Mesenchymal stem cell (in vitro differentiated cells and primary cell): ENCODE data around the gene CMTR1.

Source experiments
- DNase-seq: peaks from one replicate; pipeline ENCODE4 v3.0.0-alpha.2; 2013
- H2AFZ ChIP-seq: one replicate; pipeline ENCODE4 v1.6.1; 2013; ENCODE audit warnings: low read depth, mild to moderate bottlenecking, control low read depth, inconsistent platforms, low read length, moderate library complexity
- H2AK5ac ChIP-seq: 2 replicates; pipeline ENCODE4 v1.6.1; 2013; ENCODE audit warnings: low read length, moderate library complexity, mild to moderate bottlenecking, inconsistent platforms; ENCODE audit not compliant: severe bottlenecking
- H2BK120ac ChIP-seq: one replicate; pipeline ENCODE4 v1.6.1; 2013; ENCODE audit warnings: low read depth, mild to moderate bottlenecking, inconsistent platforms, low read length, moderate library complexity
- H2BK12ac ChIP-seq, 2 experiments: one replicate each; pipeline ENCODE4 v1.6.1; 2013; ENCODE audit warnings: inconsistent platforms in 2 of 2, low read length in 2 of 2, mild to moderate bottlenecking in 2 of 2, moderate library complexity in 2 of 2, control low read depth in 1 of 2
- H2BK15ac ChIP-seq: one replicate; pipeline ENCODE4 v1.6.1; 2013; ENCODE audit warnings: mild to moderate bottlenecking, low read depth, inconsistent platforms; ENCODE audit not compliant: poor library complexity, severe bottlenecking
- H2BK5ac ChIP-seq: 2 replicates; pipeline ENCODE4 v1.6.1; 2013; ENCODE audit warnings: low read depth, mild to moderate bottlenecking, low read length, control low read depth, inconsistent platforms; ENCODE audit not compliant: poor library complexity, severe bottlenecking
- H3K14ac ChIP-seq, 2 experiments: one replicate each; pipeline ENCODE4 v1.6.1; 2013; ENCODE audit warnings: inconsistent platforms in 2 of 2, low read length in 2 of 2, control low read depth in 1 of 2, mild to moderate bottlenecking in 1 of 2, moderate library complexity in 1 of 2
- H3K18ac ChIP-seq, 2 experiments: one replicate each; pipeline ENCODE4 v1.6.1; 2013; ENCODE audit warnings: inconsistent platforms in 2 of 2, low read length in 2 of 2, control low read depth in 1 of 2, low read depth in 1 of 2, mild to moderate bottlenecking in 1 of 2
- H3K23ac ChIP-seq, 2 experiments: one replicate each; pipeline ENCODE4 v1.6.1; 2013; ENCODE audit warnings: inconsistent platforms in 2 of 2, low read length in 2 of 2, mild to moderate bottlenecking in 2 of 2, moderate library complexity in 2 of 2, control low read depth in 1 of 2
- H3K27ac ChIP-seq: 2 replicates; pipeline ENCODE4 v1.5.1; 2013; ENCODE audit warnings: mild to moderate bottlenecking, moderate library complexity, low read length, control low read depth, inconsistent platforms; ENCODE audit not compliant: poor library complexity, severe bottlenecking
- H3K27me3 ChIP-seq, 2 experiments: 2 replicates each; pipeline versions ENCODE4 v1.6.1 to v1.7.0; 2013; ENCODE audit warnings: low read length in 2 of 2, mild to moderate bottlenecking in 2 of 2, moderate library complexity in 2 of 2, control low read depth in 1 of 2, inconsistent platforms in 1 of 2; ENCODE audit not compliant: control insufficient read depth in 1 of 2, insufficient read depth in 1 of 2
- H3K36me3 ChIP-seq, 2 experiments: 2 replicates each; pipeline versions ENCODE4 v1.6.1 to v1.7.0; 2013; ENCODE audit warnings: low read length in 2 of 2, control low read depth in 1 of 2, inconsistent platforms in 1 of 2, low read depth in 1 of 2, mild to moderate bottlenecking in 1 of 2; ENCODE audit not compliant: insufficient read depth in 2 of 2, control insufficient read depth in 1 of 2
- H3K4ac ChIP-seq, 2 experiments: one replicate each; pipeline ENCODE4 v1.6.1; 2013; ENCODE audit warnings: inconsistent platforms in 2 of 2, low read length in 2 of 2, mild to moderate bottlenecking in 2 of 2, moderate library complexity in 2 of 2, control low read depth in 1 of 2, low read depth in 1 of 2
- H3K4me1 ChIP-seq: 2 replicates; pipeline ENCODE4 v1.6.1; 2013; ENCODE audit warnings: low read depth, low read length, control low read depth; ENCODE audit not compliant: control insufficient read depth, insufficient read depth
- H3K4me2 ChIP-seq: 2 replicates; pipeline ENCODE4 v1.6.1; 2013; ENCODE audit warnings: low read length, mild to moderate bottlenecking, inconsistent platforms; ENCODE audit not compliant: poor library complexity, severe bottlenecking
- H3K4me3 ChIP-seq, 2 experiments: 2 replicates each; pipeline versions ENCODE4 v1.5.1 to v1.7.0; 2013; ENCODE audit warnings: low read length in 2 of 2, mild to moderate bottlenecking in 2 of 2, control low read depth in 1 of 2, low read depth in 1 of 2; ENCODE audit not compliant: insufficient read depth in 1 of 2
- H3K79me1 ChIP-seq: replicated peaks from 2 replicates; pipeline ENCODE4 v1.6.1; 2013; ENCODE audit warnings: mild to moderate bottlenecking, control low read depth, low read length, inconsistent platforms; ENCODE audit not compliant: poor library complexity, severe bottlenecking
- H3K9ac ChIP-seq: 2 replicates; pipeline ENCODE4 v1.7.0; 2013; ENCODE audit warnings: mild to moderate bottlenecking, low read length, moderate library complexity
- H3K9me3 ChIP-seq: 2 replicates; pipeline ENCODE4 v1.7.0; 2013; ENCODE audit warnings: mild to moderate bottlenecking, low read length; ENCODE audit not compliant: control insufficient read depth
- H4K8ac ChIP-seq: one replicate; pipeline ENCODE4 v1.6.1; 2013; ENCODE audit warnings: inconsistent platforms, mild to moderate bottlenecking, low read length, moderate library complexity
- H4K91ac ChIP-seq: one replicate; pipeline ENCODE4 v1.6.1; 2013; ENCODE audit warnings: mild to moderate bottlenecking, low read length, inconsistent platforms
- WGBS: methylation state at CpG from one replicate; pipeline ENCODE4 v1.1.7; 2013; ENCODE audit warnings: mixed read lengths; 5-methylcytosine and 5-hydroxymethylcytosine counted together

Gene CMTR1

DNA sequence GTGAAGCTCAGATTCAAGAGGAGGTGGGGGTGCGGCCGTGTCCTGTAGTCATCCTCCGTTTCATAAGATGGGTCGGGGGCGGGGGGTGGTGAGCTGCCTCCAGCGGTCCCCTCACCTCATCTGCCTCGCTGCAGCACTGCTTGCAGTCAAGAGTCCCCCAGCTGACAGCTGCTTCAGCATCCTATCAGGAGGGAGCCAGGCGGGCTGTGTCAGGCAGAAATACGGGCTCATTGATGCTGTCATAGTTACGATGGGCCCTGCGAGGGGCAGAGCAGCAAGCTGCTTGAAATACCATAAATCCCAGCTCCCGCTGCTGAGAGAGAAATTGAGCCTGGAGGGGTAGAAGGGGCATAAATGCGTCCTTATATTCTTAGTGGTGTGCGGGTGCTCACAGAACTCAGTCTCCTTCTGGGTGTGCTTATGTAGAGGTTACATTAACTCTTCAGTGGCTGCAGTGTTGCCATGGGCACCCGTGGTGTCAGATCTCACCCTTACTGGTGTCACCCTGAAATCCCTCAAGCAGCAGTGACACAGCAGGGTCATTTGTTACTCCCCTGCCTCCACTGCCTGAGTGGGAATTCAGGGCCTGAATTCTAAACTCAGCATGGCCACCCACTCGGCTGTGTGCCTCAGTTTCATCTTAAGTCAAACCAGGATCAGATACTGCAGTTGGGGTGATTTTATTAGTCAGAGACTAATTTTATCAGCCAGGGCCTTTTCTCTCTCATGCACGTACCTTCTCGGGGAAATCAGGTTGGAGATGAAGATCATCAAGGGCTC is 44.8 kb downstream of the CMTR1 start:
- peaks cover 87 to 88% of the 10 kb centered on the region in 2 experiments for H3K36me3 ChIP-seq
- H3K27ac ChIP-seq = no peak overlapping the region
- H4K8ac ChIP-seq = no peak overlapping the region
- no peak overlapping the region for H3K4me2 ChIP-seq
- no peak overlapping the region for H3K18ac ChIP-seq
- no peak overlapping the region for H2BK120ac ChIP-seq
- H3K9ac ChIP-seq = no peak overlapping the region
- H3K9me3 ChIP-seq = no peaks in the 10 kb centered on the region
- H3K79me1 ChIP-seq = peaks cover 2% of the 10 kb centered on the region
- no peak overlapping the region for H2BK12ac ChIP-seq
- no peak for DNase-seq
- H3K23ac ChIP-seq = no peak overlapping the region
- no peak overlapping the region for H3K4ac ChIP-seq
- H3K27me3 ChIP-seq = no peaks in the 10 kb centered on the region
- WGBS = 92% methylated on average over 18 of the region's 18 CpGs
- no peak overlapping the region for H2AK5ac ChIP-seq
- H2BK5ac ChIP-seq = no peak overlapping the region
- peaks cover 4% of the 10 kb centered on the region for H3K4me1 ChIP-seq
- no peak overlapping the region for H3K14ac ChIP-seq
- H2AFZ ChIP-seq = no peak overlapping the region
- no peak overlapping the region for H2BK15ac ChIP-seq
- H4K91ac ChIP-seq = no peak overlapping the region
- H3K4me3 ChIP-seq = no peak overlapping the region

DNA sequence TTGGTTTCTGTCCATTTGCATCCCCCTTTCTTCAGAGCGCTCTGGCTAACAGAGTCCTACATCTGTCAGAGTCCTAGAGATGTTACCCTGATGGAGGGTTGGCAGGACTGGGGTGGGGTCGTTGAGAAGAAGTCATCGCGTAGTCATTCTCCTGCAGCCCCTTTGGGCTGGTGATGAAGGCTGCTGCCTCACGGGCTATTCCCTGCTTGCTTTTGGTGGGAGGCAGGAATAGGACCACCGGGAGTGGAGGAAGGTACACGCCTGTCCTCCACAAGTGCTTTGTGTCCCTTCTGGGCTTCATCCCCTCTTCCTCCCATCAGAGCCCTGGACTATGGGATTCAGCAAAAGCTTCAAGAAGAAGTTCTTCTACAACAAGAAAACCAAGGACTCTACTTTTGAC is 45.8 kb downstream of the CMTR1 start:
- no peak overlapping the region for H3K27ac ChIP-seq
- no peak overlapping the region for H4K91ac ChIP-seq
- no peak overlapping the region for H2AK5ac ChIP-seq
- no peak overlapping the region for H3K4me2 ChIP-seq
- H3K14ac ChIP-seq = no peak overlapping the region
- peaks cover 2% of the 10 kb centered on the region for H3K79me1 ChIP-seq
- no peaks in the 10 kb centered on the region for H3K27me3 ChIP-seq
- WGBS = 98% methylated on average over 7 of the region's 7 CpGs
- H3K23ac ChIP-seq = no peak overlapping the region
- no peak overlapping the region for H2BK120ac ChIP-seq
- no peak overlapping the region for H2BK15ac ChIP-seq
- no peak overlapping the region for H3K4me3 ChIP-seq
- H2BK12ac ChIP-seq = no peak overlapping the region
- H3K18ac ChIP-seq = no peak overlapping the region
- no peak for DNase-seq
- H2BK5ac ChIP-seq = no peak overlapping the region
- H2AFZ ChIP-seq = no peak overlapping the region
- no peak overlapping the region for H4K8ac ChIP-seq
- peaks cover 87 to 91% of the 10 kb centered on the region in 2 experiments for H3K36me3 ChIP-seq
- H3K4me1 ChIP-seq = peaks cover 4% of the 10 kb centered on the region
- H3K9me3 ChIP-seq = no peaks in the 10 kb centered on the region
- no peak overlapping the region for H3K9ac ChIP-seq
- H3K4ac ChIP-seq = no peak overlapping the region

DNA sequence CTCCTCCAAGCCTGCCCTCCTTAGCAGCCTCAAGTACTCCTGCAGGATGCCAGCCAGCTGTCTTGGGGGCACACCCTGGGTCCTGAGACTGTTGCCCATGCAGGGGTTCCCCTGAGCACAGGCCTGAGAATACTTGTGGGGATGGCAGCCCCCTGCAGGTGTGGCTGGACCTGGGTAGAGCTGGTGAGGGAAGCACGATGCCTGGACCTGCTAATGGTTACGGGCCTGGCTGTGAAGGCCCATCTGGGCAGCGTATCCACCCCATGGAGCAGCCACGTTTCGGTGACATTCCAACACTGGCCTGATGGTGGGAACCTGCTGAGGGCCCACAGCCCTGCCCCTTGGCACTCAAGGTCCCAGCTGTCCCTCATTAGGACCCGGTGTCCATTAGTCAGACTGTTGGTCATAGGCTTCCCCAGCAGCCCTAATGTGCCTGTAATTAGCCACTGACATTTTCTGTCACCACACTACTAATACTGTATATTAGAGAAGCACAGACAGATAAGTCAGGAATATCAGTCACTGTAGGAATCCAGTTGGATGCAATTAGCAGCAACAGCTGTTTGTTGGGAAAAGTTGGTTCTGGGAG is 46.3 kb downstream of the CMTR1 start:
- Histone ChIP-seq H4K8ac (no peak overlapping the region), H2BK120ac (no peak overlapping the region), H4K91ac (no peak overlapping the region), H3K79me1 (peaks cover 2% of the 10 kb centered on the region), H3K4me1 (peaks cover 6% of the 10 kb centered on the region), H3K27me3 (no peaks in the 10 kb centered on the region), H3K14ac (no peak overlapping the region), H2AK5ac (no peak overlapping the region), H3K23ac (no peak overlapping the region), H3K27ac (no peak overlapping the region), H3K4ac (no peak overlapping the region), H3K9me3 (no peaks in the 10 kb centered on the region), H3K4me3 (no peak overlapping the region), H2BK12ac (no peak overlapping the region), H2BK5ac (no peak overlapping the region), H3K9ac (no peak overlapping the region), H2BK15ac (no peak overlapping the region), H3K4me2 (no peak overlapping the region), H3K18ac (no peak overlapping the region), H2AFZ (no peak overlapping the region), H3K36me3 (peaks cover 85 to 91% of the 10 kb centered on the region in 2 experiments)
- no peak for DNase-seq
- over 99% methylated on average over 6 of the region's 6 CpGs for WGBS

DNA sequence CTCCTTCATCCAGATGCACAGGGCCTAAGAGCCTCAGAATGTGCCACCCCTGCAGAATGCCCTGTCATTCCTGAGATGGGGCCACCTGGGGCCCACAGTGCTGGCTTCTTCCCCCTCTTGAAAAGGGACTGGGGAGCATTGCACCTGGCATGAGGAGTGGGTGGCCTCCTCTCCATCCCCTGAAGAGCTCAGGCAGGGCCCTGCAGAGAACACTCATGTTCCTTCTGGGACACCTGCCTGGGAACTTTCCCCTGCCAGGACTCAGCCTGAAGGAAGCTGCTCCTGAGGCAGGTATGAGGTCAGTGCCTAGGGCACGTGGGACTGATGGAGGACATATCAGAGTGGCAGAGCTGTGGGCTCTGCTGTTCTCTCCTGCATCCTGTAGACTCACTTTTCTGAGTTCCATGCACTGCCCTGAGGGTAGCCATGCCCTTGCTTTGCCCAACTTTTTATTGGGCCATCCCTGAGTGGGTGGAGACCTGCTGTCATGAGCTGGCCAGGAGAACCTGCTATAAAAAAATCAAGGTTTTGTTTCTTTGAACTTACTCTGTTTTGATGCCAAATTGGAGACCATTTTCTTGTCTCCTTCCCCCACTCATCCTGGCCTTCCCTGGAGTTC is 47.2 kb downstream of the CMTR1 start:
- Histone ChIP-seq H3K4me1 (peaks cover 6% of the 10 kb centered on the region), H2BK120ac (no peak overlapping the region), H3K14ac (no peak overlapping the region), H3K9me3 (no peaks in the 10 kb centered on the region), H4K91ac (no peak overlapping the region), H2BK12ac (no peak overlapping the region), H3K36me3 (peaks cover 78 to 86% of the 10 kb centered on the region in 2 experiments), H2AK5ac (no peak overlapping the region), H2BK5ac (no peak overlapping the region), H3K27me3 (no peaks in the 10 kb centered on the region), H2BK15ac (no peak overlapping the region), H3K23ac (no peak overlapping the region), H3K4me3 (no peak overlapping the region), H4K8ac (no peak overlapping the region), H3K18ac (no peak overlapping the region), H3K79me1 (peaks cover under 1% of the 10 kb centered on the region), H3K4me2 (no peak overlapping the region), H3K9ac (no peak overlapping the region), H3K4ac (no peak overlapping the region), H2AFZ (no peak overlapping the region), H3K27ac (no peak overlapping the region)
- WGBS = 89% methylated on average over 1 of the region's 1 CpG
- DNase-seq = no peak
